Skeletal muscle satellite cell (primary cell): Measurements from ENCODE around the gene PRICKLE2.

Source experiments
- H3K27me3 ChIP-seq: 2 replicates; pipeline ENCODE4 v1.7.0; 2013; ENCODE audit warnings: low read length; ENCODE audit not compliant: control insufficient read depth, insufficient read depth
- H3K36me3 ChIP-seq: 2 replicates; pipeline ENCODE4 v1.7.0; 2013; ENCODE audit warnings: mild to moderate bottlenecking, control low read depth, low read length; ENCODE audit not compliant: insufficient read depth
- H3K4me1 ChIP-seq: 2 replicates; pipeline ENCODE4 v1.7.0; 2013; ENCODE audit warnings: low read length; ENCODE audit not compliant: control insufficient read depth, insufficient read depth
- H3K4me2 ChIP-seq: 2 replicates; pipeline ENCODE4 v1.7.0; 2013; ENCODE audit warnings: mild to moderate bottlenecking, low read length
- H3K4me3 ChIP-seq: 2 replicates; pipeline ENCODE4 v1.7.0; 2013; ENCODE audit warnings: low read length
- H3K9ac ChIP-seq: 2 replicates; pipeline ENCODE4 v1.7.0; 2013; ENCODE audit warnings: mild to moderate bottlenecking, low read depth, low read length, moderate library complexity
- H3K9me3 ChIP-seq: replicated peaks from 2 replicates; pipeline ENCODE4 v1.7.0; 2013; ENCODE audit warnings: mild to moderate bottlenecking, control low read depth, low read length

Gene PRICKLE2

DNA sequence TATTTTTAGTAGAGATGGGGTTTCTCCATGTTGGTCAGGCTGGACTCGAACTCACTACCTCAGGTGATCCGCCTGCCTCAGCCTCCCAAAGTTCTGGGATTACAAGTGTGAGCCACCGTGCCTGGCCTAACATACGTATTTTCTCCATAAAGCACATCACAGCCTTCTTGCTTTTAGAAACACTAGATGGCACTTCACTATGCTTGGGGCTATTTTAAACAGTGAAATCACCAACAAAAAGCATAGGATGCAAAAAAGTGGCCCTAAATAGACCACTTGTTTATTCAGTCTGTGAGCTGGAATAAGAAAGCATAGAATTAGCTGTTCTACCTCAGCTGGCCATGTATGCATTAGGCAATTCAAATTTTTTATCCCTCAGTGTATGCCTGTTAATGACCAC lies 46.0 kb downstream of the PRICKLE2 start:
- no peaks in the 10 kb centered on the region for H3K27me3 ChIP-seq
- no peaks in the 10 kb centered on the region for H3K9me3 ChIP-seq
- peaks cover 18% of the 10 kb centered on the region for H3K4me1 ChIP-seq
- no peak overlapping the region for H3K9ac ChIP-seq
- H3K4me2 ChIP-seq = no peak overlapping the region
- H3K4me3 ChIP-seq = no peak overlapping the region
- peaks cover 1% of the 10 kb centered on the region for H3K36me3 ChIP-seq

DNA sequence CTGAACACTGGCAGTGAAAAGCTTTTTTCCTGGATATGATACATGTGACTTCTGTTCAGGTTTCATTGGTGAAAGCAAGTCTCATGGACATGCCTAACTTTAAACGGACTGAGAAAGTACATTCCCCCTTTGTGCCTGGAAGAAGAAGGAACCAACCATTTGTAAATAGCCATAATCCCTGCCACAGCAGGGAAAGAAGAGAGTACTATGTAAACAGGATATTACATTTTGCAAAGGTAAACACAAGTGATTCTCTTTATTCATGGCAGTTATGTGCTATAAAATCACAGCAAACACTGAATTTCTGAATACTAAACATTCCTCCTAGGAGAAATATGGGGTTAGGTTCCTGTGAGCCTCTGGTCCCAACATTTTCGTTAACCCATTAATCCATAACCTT lies 46.8 kb downstream of the PRICKLE2 start:
- Histone ChIP-seq H3K4me1 (peaks cover 15% of the 10 kb centered on the region), H3K9me3 (no peaks in the 10 kb centered on the region), H3K36me3 (peaks cover 3% of the 10 kb centered on the region), H3K4me2 (no peak overlapping the region), H3K9ac (no peak overlapping the region), H3K4me3 (no peak overlapping the region), H3K27me3 (no peaks in the 10 kb centered on the region)

DNA sequence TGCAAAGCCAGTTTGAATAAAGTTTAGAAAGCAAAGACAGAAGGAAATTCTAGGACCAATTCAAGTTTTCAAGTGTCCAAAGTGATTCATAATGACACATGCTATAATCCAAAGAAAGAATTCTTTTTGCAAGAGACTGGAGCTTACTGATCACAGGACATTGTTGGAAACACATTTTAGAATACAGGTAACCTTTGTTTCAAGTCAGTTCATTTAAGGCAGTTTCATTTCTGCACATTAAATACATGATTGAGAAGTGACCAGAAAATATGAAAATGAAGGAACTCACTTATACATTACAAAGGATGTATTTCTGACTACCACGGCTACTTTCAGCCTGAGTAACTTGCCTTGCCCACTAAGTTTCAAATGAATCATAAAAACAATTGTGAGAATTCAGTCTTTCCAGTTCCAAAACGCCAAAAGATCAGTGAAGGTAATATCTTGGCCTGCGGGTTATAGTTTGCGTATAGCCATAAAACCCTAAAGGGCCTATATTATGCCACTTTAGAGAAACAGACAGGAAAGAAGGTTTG lies 48.7 kb downstream of the PRICKLE2 start:
- Histone ChIP-seq H3K4me3 (no peak overlapping the region), H3K4me2 (peak overlapping the region; percentile 76), H3K9me3 (no peaks in the 10 kb centered on the region), H3K27me3 (no peaks in the 10 kb centered on the region), H3K9ac (peak overlapping the region; percentile 41), H3K36me3 (peaks cover 3% of the 10 kb centered on the region), H3K4me1 (peaks cover 15% of the 10 kb centered on the region)

DNA sequence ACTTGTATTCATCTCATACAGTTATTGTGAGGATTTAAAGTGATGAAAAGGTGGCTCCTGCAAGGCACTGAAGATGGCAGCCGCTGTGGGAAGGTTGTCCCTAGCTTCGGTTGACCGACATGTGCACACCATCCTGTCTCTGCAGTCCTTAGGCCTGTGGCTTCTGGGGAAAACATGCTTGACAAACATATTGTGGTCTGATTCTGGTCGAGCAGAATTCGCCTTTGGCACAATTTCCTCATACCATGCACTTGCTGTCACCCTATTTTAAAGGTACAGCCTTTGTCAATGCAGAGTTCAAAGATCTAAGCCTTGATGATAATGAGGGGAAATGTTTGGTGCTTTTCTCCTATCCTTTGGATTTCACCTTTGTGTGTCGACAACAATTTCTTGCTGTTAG lies 50.9 kb downstream of the PRICKLE2 start:
- Histone ChIP-seq H3K4me3 (no peak overlapping the region), H3K36me3 (peaks cover 3% of the 10 kb centered on the region), H3K4me2 (no peak overlapping the region), H3K9ac (no peak overlapping the region), H3K27me3 (no peaks in the 10 kb centered on the region), H3K4me1 (peaks cover 15% of the 10 kb centered on the region), H3K9me3 (no peaks in the 10 kb centered on the region)

DNA sequence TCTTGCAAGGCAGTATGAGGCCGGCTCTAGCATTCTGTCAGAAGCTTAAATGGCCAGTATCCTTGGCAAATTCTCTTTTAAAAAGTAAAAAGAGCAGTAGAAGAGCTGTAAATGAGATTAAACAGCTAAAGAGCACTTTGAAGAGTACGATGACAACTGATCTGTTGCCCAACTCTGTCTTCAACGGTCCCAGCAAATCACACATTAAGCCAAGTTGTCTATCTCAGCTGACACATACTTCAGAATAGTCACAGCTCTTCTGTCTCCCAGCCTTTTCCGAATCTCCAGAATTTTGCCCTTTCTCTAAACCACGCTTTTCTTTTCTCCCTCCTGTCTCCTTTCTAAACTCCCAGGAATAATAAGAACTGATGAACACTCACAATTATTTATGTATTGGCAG lies 51.7 kb downstream of the PRICKLE2 start:
- Histone ChIP-seq H3K4me2 (no peak overlapping the region), H3K9ac (no peak overlapping the region), H3K36me3 (peaks cover 3% of the 10 kb centered on the region), H3K9me3 (no peaks in the 10 kb centered on the region), H3K27me3 (no peaks in the 10 kb centered on the region), H3K4me1 (peaks cover 15% of the 10 kb centered on the region), H3K4me3 (no peak overlapping the region)

DNA sequence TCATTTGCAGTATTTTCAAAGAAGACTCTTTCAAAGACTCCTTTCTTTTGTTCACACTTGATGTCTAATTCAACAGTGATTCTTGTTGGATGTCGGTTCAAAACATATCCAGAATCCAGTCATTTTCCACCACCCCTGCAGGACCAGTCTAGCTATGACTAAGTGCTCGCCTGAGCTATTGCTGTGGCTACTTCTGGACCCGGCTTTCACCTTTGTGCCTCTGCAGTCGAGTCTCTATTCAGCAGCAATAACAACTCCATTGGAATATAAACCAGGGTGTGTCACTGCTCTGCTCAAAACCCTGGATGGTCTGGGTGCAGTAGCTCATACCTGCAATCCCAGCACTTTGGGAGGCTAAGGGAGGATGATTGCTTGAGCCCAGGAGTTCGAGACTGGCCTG lies 55.0 kb downstream of the PRICKLE2 start:
- H3K27me3 ChIP-seq = no peaks in the 10 kb centered on the region
- H3K4me3 ChIP-seq = no peak overlapping the region
- no peaks in the 10 kb centered on the region for H3K4me1 ChIP-seq
- H3K36me3 ChIP-seq = peaks cover 3% of the 10 kb centered on the region
- H3K4me2 ChIP-seq = no peak overlapping the region
- no peak overlapping the region for H3K9ac ChIP-seq
- H3K9me3 ChIP-seq = no peaks in the 10 kb centered on the region

DNA sequence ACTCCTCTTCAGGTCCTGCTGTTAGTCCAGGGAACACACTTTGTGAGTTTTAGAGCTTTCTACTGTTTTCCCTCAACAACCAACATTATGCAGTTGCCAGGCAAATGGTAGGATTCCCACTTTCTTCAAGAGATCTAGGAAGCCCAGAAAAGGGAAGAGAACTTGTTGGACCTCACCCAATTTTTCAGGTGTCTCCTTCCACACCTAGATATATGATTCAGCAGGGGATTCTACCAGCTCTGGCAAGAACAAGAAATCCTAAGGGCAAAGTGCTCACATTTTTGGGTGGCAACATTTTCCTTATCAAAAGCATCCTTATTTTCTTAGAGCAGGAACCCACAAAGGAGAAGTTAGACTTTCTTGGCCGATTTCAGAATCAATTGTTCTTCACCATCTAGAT lies 57.4 kb downstream of the PRICKLE2 start:
- Histone ChIP-seq H3K4me1 (peaks cover 18% of the 10 kb centered on the region), H3K9me3 (no peaks in the 10 kb centered on the region), H3K4me2 (no peak overlapping the region), H3K36me3 (no peaks in the 10 kb centered on the region), H3K4me3 (no peak overlapping the region), H3K9ac (no peak overlapping the region), H3K27me3 (no peaks in the 10 kb centered on the region)

DNA sequence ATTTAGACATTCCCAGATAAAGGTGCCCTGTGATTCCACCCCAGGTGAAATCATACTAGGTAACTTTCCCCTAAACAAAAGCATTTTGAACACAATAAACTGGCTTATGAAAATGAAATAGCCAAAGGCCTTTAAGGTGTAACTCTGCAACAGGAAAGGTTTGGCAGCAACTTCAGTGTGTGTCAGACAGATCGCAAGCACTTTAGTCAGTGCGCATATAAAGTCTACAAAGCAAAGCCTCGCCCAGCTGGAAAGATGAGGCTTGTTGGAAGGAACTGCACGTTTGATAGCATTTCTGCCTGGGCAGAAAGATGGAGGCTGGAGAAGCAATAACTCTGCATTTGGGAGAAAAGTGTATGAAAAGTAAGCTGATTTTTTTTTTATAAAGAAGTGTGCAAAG lies 57.9 kb downstream of the PRICKLE2 start:
- H3K9ac ChIP-seq = no peak overlapping the region
- H3K4me1 ChIP-seq = peaks cover 22% of the 10 kb centered on the region
- no peak overlapping the region for H3K4me2 ChIP-seq
- H3K9me3 ChIP-seq = no peaks in the 10 kb centered on the region
- H3K27me3 ChIP-seq = no peaks in the 10 kb centered on the region
- H3K4me3 ChIP-seq = no peak overlapping the region
- H3K36me3 ChIP-seq = peaks cover 3% of the 10 kb centered on the region

DNA sequence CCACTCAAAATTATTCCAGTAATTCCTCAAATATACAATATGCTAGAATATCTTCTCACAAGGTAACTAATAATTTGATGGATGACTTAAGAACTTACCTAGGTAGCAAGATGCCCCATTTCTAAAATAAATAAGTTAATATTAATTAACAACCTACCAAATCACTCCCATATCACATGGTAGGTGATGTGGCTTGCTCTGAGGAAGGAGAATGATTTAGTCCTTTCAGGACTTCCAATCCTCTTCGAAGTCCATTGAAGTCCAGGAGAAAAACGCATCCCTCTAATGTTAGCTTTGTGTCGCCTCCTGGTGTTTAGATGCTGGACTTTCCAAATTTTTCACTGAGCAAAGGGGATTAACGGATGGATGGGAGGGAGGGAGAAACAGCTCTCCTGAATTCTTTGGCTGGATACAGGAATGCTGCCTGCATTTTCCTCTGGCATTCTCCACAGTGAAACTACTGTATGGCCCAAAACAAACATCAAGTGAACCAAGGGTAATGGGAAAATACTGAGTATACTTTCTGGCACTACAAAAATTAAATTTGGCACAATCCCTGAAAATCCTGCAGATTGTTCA lies 58.6 kb downstream of the PRICKLE2 start:
- Histone ChIP-seq H3K9ac (no peak overlapping the region), H3K4me3 (no peak overlapping the region), H3K4me1 (peaks cover 29% of the 10 kb centered on the region), H3K27me3 (no peaks in the 10 kb centered on the region), H3K36me3 (peaks cover 4% of the 10 kb centered on the region), H3K4me2 (no peak overlapping the region), H3K9me3 (no peaks in the 10 kb centered on the region)

DNA sequence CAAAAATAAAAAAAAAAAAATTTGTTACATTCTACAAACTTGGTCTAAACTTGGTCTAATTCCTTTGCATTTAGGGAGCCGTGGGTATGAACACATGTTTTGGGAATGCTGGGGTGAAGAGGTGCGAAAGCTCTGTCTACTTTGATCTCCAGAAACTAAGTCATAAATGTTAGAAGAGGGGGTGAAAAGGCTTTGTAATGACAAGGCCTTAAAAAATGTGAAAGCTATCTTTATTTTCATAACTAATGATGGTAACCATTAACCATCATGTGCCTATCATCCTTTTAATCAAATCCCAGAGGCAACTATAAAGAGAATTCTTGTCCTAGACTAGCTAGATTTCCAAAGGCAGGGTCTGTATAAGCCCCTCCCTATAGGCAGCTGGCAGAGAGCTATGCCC lies 60.9 kb downstream of the PRICKLE2 start:
- Histone ChIP-seq H3K9ac (no peak overlapping the region), H3K9me3 (no peaks in the 10 kb centered on the region), H3K4me3 (no peak overlapping the region), H3K4me2 (no peak overlapping the region), H3K27me3 (no peaks in the 10 kb centered on the region), H3K36me3 (peaks cover 17% of the 10 kb centered on the region), H3K4me1 (peaks cover 34% of the 10 kb centered on the region)

DNA sequence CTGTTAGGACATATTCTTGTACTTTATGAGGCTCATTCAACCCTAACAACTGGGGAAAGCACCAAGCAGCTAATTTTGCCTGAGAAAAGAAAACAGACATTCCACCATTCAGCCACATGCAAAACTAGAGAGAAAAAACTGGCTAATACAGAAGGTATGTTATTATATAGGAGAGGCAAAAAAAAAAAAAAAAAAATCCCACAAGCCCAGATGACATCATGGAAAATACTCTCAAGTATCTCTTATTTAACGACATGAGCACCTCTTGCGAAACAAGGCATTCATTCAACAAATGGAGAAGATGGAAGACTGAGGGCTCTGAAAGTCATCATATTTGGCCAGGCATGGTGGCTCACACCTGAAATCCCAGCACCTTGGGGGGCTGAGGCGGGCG lies 61.5 kb downstream of the PRICKLE2 start:
- Histone ChIP-seq H3K9ac (peak overlapping the region; percentile 43), H3K36me3 (peaks cover 22% of the 10 kb centered on the region), H3K27me3 (no peaks in the 10 kb centered on the region), H3K9me3 (no peaks in the 10 kb centered on the region), H3K4me2 (peak overlapping the region; percentile 49), H3K4me3 (peak overlapping the region; percentile 10), H3K4me1 (peaks cover 34% of the 10 kb centered on the region)

DNA sequence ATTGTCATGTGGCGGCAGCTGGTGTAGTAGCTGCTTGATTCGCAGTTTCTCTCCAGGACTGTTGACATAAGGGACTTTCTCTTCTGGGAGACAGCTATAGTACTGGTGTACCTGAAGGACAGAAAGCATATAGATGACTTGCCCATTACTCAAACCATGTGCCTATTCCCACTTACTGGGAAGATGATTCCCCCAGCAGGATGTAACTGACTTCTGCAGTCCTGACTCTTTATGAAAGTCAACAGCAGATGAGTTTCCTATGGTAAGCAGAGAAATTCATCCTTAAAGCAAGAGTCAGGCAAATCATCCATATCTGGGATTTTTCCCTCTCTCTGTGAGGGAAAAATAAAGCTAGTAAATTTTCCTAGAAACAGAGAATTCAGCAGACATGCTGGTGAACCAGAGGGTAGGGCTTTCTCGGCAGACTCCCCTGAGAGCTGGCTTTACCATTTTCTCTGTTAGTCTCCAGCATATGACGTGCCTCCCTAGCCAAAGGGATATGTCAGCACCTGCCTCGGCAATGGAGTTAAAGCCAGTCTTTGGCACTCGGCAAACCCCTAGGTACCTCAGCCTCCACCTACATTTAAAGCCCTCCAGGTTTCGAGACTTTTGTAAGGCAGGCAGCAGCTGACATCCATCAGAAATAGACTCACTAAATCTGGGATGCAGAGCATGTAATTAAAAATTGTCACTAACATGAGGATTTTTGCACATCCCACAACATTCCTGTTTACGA lies 62.1 kb downstream of the PRICKLE2 start:
- Histone ChIP-seq H3K27me3 (no peaks in the 10 kb centered on the region), H3K4me1 (peaks cover 37% of the 10 kb centered on the region), H3K9me3 (no peaks in the 10 kb centered on the region), H3K9ac (peak overlapping the region; percentile 43), H3K36me3 (peaks cover 28% of the 10 kb centered on the region), H3K4me2 (peak overlapping the region; percentile 49), H3K4me3 (peak overlapping the region; percentile 10)
